ENCODE measurements around the gene POU6F2.

DNA sequence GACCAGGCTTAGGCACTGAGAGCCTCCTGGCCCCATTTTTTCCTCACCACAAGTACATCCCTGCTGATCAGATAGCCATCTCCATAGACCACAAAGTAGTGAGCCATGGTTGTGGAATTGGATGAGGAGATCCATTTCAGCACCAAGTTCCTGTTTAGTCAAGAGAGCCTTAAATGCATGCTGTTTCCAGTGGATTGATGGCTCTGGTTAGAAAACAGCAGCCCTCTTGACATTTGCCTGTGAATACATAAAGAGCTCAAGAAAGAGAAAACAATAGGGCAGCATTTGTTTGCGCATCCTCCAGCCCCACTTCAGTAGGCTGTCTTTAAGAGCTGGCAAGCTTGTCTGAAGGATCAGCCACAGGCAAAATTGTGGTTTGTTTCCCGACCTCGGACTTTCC, 251.2 kb downstream of the POU6F2 start:
- TF ChIP-seq CTCF (IDR thresholded peaks at IDR 0.05) = no peak
- no peak for TF ChIP-seq ZFX (IDR thresholded peaks at IDR 0.05; ENCODE audit: borderline replicate concordance)

Measured in 22Rv1 (cell line).